Type B pancreatic cell (in vitro differentiated cells): ENCODE measurements around the gene RACK1. TPM values are rescaled to one million over a fixed set of nuclear protein-coding genes. Genes with fewer than 3 reads are reported as not detected.
A peak's percentile ranks its signal among the peaks of the same experiment; 100 is the strongest.
"Not testable (repeated sequence)": the region's sequence is repeated elsewhere in the genome, so short reads cannot be mapped to it uniquely, and the experiment has no call there.

Experiments used
- DNase-seq: peaks from one replicate; pipeline ENCODE4 v3.0.0; 2021; ENCODE audit warnings: mixed read lengths; ENCODE audit not compliant: unreplicated experiment; ENCODE audit errors: extremely low spot score
- H3K27ac Mint-ChIP-seq: 2 replicates; pipeline ENCODE4 v1.8.0; 2021; ENCODE audit warnings: mild to moderate bottlenecking, mixed read lengths
- H3K27me3 Mint-ChIP-seq: 2 replicates; pipeline ENCODE4 v1.8.0; 2021; ENCODE audit warnings: mixed read lengths
- H3K36me3 Mint-ChIP-seq: 2 replicates; pipeline ENCODE4 v1.8.0; 2021; ENCODE audit warnings: mixed read lengths
- H3K4me1 Mint-ChIP-seq: one replicate; pipeline ENCODE4 v1.8.0; 2021; ENCODE audit warnings: mixed read lengths; ENCODE audit not compliant: unreplicated experiment
- H3K4me3 Mint-ChIP-seq: 2 replicates; pipeline ENCODE4 v1.8.0; 2021; ENCODE audit warnings: mild to moderate bottlenecking, mixed read lengths
- H3K9me3 Mint-ChIP-seq: 2 replicates; pipeline ENCODE4 v1.8.0; 2021; ENCODE audit warnings: mixed read lengths
- total RNA-seq: library from RNA; stranded (reverse); gene quantifications from 2 replicates; pipeline ENCODE4 v1.2.1, GENCODE V29; 2021; ENCODE audit warnings: low replicate concordance
- TF ChIP-seq, protein P1 (sequence below): fragments of 200-600 bp; sonication (generic); conservative IDR thresholded peaks from 2 replicates; pipeline ENCODE4 v1.5.0; 2021; ENCODE audit warnings: antibody characterized with exemption, mild to moderate bottlenecking

The RACK1 gene
- total RNA-seq, 1 donor from 2014 or later, result 2,055 TPM

DNA sequence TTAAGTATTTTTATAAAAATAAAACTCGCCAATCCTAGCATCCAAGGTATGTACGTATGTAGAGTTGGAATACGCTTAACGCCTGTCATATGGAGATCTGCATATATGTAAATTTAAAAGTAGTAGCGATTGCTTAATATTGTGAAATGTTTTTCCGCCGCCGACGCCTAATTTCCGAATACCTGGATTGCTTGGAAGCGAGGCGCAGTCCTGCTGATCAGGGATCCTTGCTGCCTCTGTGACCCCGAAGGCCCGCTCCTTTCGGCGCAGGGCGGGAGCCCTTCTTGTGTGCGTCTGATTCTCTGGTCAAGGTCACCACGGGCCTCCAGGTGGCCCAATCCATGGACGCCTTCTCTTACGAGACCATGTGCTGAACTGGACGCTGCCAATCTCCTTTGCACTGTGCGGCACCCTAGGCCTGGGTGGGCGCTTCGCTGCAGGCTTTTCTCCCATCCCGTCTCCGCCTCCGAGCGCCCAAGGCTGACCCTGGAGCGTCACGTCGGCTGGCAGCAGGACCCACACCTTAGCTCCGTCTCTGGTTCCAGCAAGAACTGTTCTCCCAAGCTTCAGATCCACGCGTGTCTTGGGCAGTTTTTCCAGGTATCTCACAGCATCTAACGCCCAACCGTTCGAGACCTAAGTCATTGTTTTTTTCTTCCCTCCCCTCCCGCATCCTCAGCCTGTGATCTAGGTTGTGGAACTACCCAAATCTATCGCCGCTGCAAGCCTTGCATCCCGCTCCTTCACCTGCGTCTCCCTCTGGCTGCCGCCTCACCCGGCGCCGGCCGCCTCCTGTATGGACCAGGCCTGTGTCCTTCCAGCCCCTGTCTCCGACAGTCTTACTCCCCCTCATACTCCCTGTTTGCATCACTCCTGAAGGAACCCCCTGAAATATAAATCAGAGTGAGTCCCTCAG is 24.2 kb downstream of the RACK1 start:
- peaks cover 38% of the 10 kb centered on the region for H3K4me1 Mint-ChIP-seq
- H3K4me3 Mint-ChIP-seq, result peak overlapping the region; percentile 74
- TF ChIP-seq, protein P1, sequence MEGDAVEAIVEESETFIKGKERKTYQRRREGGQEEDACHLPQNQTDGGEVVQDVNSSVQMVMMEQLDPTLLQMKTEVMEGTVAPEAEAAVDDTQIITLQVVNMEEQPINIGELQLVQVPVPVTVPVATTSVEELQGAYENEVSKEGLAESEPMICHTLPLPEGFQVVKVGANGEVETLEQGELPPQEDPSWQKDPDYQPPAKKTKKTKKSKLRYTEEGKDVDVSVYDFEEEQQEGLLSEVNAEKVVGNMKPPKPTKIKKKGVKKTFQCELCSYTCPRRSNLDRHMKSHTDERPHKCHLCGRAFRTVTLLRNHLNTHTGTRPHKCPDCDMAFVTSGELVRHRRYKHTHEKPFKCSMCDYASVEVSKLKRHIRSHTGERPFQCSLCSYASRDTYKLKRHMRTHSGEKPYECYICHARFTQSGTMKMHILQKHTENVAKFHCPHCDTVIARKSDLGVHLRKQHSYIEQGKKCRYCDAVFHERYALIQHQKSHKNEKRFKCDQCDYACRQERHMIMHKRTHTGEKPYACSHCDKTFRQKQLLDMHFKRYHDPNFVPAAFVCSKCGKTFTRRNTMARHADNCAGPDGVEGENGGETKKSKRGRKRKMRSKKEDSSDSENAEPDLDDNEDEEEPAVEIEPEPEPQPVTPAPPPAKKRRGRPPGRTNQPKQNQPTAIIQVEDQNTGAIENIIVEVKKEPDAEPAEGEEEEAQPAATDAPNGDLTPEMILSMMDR, result no peak
- H3K27ac Mint-ChIP-seq, result peak overlapping the region; percentile 8
- peaks cover 29% of the 10 kb centered on the region for H3K27me3 Mint-ChIP-seq
- peaks cover 14% of the 10 kb centered on the region for H3K36me3 Mint-ChIP-seq
- H3K9me3 Mint-ChIP-seq, result no peaks in the 10 kb centered on the region
- DNase-seq, result no peak

- H3K4me3 Mint-ChIP-seq, result peak overlapping the region; percentile 93
These were observed 24.9 kb downstream of the RACK1 start for GRCh38 chr5:181218795-181219124.

DNA sequence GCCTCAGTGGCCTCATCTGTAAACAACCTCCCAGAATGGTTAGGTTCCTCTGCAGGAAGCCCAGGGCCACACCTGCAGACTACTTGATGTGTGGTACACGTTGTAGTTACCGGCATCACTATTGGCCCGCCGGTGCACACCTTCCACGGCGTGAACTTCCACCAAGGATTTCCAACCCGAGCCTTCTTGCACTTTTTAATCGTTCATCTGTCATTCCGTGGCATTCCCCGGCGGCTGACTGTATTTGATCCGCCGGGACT is 26.0 kb downstream of the RACK1 start:
- Mint-ChIP-seq H3K36me3 (peaks cover 10% of the 10 kb centered on the region), H3K27ac (peak overlapping the region; percentile 95), H3K9me3 (no peaks in the 10 kb centered on the region), H3K27me3 (peaks cover 36% of the 10 kb centered on the region), H3K4me3 (peak overlapping the region; percentile 93), H3K4me1 (peaks cover 30% of the 10 kb centered on the region)
- DNase-seq, result no peak
- TF ChIP-seq, protein P1, result no peak

More at GRCh38 chr5:181218795-181219124, 24.9 kb downstream of the RACK1 start:
- DNase-seq, result no peak
- peaks cover 31% of the 10 kb centered on the region for H3K4me1 Mint-ChIP-seq
- H3K27ac Mint-ChIP-seq, result peak overlapping the region; percentile 95
- H3K9me3 Mint-ChIP-seq, result no peaks in the 10 kb centered on the region
- peaks cover 10% of the 10 kb centered on the region for H3K36me3 Mint-ChIP-seq
- H3K27me3 Mint-ChIP-seq, result peaks cover 29% of the 10 kb centered on the region
- TF ChIP-seq, protein P1, result no peak

DNA sequence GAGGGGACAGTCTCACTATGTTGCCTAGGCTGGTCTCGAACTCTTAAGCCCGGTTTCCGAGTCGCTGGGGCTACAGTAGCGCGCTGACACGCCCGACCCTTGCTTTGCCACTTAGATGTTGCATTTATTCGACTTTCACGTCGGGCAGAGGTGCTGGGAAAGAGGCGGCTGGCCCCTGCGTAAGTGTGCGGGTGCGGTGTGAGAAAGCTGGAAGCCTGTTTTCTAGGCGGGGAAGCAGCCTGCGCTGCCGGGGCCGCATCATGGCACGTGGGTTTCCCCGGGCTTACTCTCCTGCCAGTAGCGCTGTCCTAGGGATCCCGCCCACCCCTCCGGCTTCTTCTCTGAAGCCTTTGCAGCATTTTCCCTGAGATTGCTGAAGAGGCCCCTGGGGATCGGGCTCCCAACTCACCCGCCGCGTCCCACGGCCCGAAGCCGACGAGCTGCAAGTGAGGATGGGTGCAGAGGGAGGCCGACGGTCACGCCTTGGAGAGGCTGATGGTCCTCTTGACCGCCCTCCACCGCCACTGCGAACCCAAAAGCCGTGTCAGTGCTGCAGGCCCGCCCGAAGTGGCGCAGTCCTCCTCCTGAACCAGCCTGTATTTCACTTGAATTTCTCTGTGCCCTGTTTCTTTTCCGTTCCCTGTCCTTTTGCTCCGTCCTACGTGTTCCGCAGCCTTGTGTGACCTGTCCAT is 26.4 kb downstream of the RACK1 start:
- H3K36me3 Mint-ChIP-seq, result peaks cover 9% of the 10 kb centered on the region
- DNase-seq, result no peak
- H3K9me3 Mint-ChIP-seq, result no peaks in the 10 kb centered on the region
- H3K27ac Mint-ChIP-seq, result peak overlapping the region; percentile 95
- TF ChIP-seq, protein P1, result peak; percentile 24
- H3K27me3 Mint-ChIP-seq, result peaks cover 35% of the 10 kb centered on the region
- H3K4me3 Mint-ChIP-seq, result peak overlapping the region; percentile 93
- H3K4me1 Mint-ChIP-seq, result peaks cover 28% of the 10 kb centered on the region

- Mint-ChIP-seq H3K4me3 (peak overlapping the region; percentile 88), H3K9me3 (no peaks in the 10 kb centered on the region), H3K36me3 (peaks cover 4% of the 10 kb centered on the region), H3K27ac (peak overlapping the region; percentile 91), H3K4me1 (peaks cover 20% of the 10 kb centered on the region), H3K27me3 (peaks cover 35% of the 10 kb centered on the region)
- DNase-seq, result no peak
- TF ChIP-seq, protein P1, result no peak
These were observed 27.4 kb downstream of the RACK1 start for GRCh38 chr5:181215997-181216989.

DNA sequence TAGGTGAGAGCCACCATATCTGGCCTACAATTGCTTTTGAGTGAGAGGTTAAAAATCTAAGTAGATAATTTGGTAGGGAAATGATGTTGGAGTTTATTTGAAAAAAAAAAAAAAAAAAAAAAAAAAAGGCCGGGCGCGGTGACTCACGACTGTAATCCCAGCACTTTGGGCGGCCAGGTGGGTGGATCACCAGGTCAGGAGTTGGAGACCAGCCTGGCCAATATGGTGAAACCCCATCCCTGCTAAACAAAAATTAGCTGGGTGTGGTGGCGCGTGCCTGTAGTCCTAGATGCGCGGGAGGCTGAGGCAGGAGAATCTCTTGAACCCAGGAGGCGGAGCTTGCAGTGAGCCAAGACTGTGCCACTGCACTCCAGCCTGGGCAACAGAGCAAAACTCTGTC is 29.5 kb downstream of the RACK1 start:
- not testable (repeated sequence) for DNase-seq, H3K9me3 Mint-ChIP-seq, H3K36me3 Mint-ChIP-seq, H3K27ac Mint-ChIP-seq
- Mint-ChIP-seq H3K4me3 (peak overlapping the region; percentile 47), H3K4me1 (peaks cover 17% of the 10 kb centered on the region), H3K27me3 (peaks cover 40% of the 10 kb centered on the region)
